H9 (cell line): ENCODE data around the gene KDM5B. TPM values are rescaled to one million over a fixed set of nuclear protein-coding genes. Genes with fewer than 3 reads are reported as not detected.

Experiments used
- DNase-seq: peaks from one replicate; pipeline ENCODE4 v3.0.0-alpha.2; 2017
- H2AFZ ChIP-seq: one replicate; pipeline ENCODE4 v1.6.1; 2013; ENCODE audit warnings: mild to moderate bottlenecking, low read length, control low read depth, moderate library complexity
- H2AK5ac ChIP-seq: 2 replicates; pipeline ENCODE4 v1.6.1; 2013; ENCODE audit warnings: low read length, control low read depth, mixed read lengths; ENCODE audit not compliant: insufficient read length
- H2BK120ac ChIP-seq: one replicate; pipeline ENCODE4 v1.6.1; 2013; ENCODE audit warnings: low read depth, mild to moderate bottlenecking, low read length, control low read depth, inconsistent platforms; ENCODE audit not compliant: poor library complexity, severe bottlenecking
- H2BK12ac ChIP-seq: 2 replicates; pipeline ENCODE4 v1.6.1; 2013; ENCODE audit warnings: low read length, control low read depth, mixed read lengths, low read depth; ENCODE audit not compliant: insufficient read length
- H2BK15ac ChIP-seq: 2 replicates; pipeline ENCODE4 v1.6.1; 2013; ENCODE audit warnings: low read depth, low read length, control low read depth
- H2BK20ac ChIP-seq: one replicate; pipeline ENCODE4 v1.6.1; 2013; ENCODE audit warnings: low read depth, mild to moderate bottlenecking, low read length, control low read depth, inconsistent platforms; ENCODE audit not compliant: poor library complexity, severe bottlenecking
- H2BK5ac ChIP-seq: 2 replicates; pipeline ENCODE4 v1.6.1; 2013; ENCODE audit warnings: low read length, control low read depth, mixed read lengths; ENCODE audit not compliant: insufficient read length
- H3K14ac ChIP-seq: 2 replicates; pipeline ENCODE4 v1.6.1; 2013; ENCODE audit warnings: low read length, control low read depth; ENCODE audit not compliant: insufficient read depth
- H3K18ac ChIP-seq: 2 replicates; pipeline ENCODE4 v1.6.1; 2013; ENCODE audit warnings: low read depth, mild to moderate bottlenecking, mixed read lengths, low read length, control low read depth; ENCODE audit not compliant: insufficient read length
- H3K23ac ChIP-seq: 2 replicates; pipeline ENCODE4 v1.6.1; 2013; ENCODE audit warnings: low read length, control low read depth, mixed read lengths, low read depth; ENCODE audit not compliant: insufficient read length
- H3K23me2 ChIP-seq: 2 replicates; pipeline ENCODE4 v1.6.1; 2013; ENCODE audit warnings: low read depth, mild to moderate bottlenecking, mixed read lengths, low read length, control low read depth; ENCODE audit not compliant: insufficient read length, poor library complexity, severe bottlenecking
- H3K27ac ChIP-seq: 2 replicates; pipeline ENCODE4 v1.5.1; 2013; ENCODE audit warnings: low read length, control low read depth, mixed read lengths, low read depth; ENCODE audit not compliant: insufficient read length
- H3K27me3 ChIP-seq: 2 replicates; pipeline ENCODE4 v1.6.1; 2013; ENCODE audit warnings: low read length, control low read depth, inconsistent platforms; ENCODE audit not compliant: insufficient read depth
- H3K4ac ChIP-seq: 2 replicates; pipeline ENCODE4 v1.6.1; 2013; ENCODE audit warnings: low read depth, mild to moderate bottlenecking, control low read depth, inconsistent platforms, low read length, moderate library complexity
- H3K4me1 ChIP-seq: 2 replicates; pipeline ENCODE4 v1.6.1; 2013; ENCODE audit warnings: low read length, control low read depth, inconsistent platforms; ENCODE audit not compliant: insufficient read depth
- H3K4me2 ChIP-seq: 2 replicates; pipeline ENCODE4 v1.6.1; 2013; ENCODE audit warnings: low read length, control low read depth, mixed read lengths; ENCODE audit not compliant: insufficient read length, insufficient read depth
- H3K56ac ChIP-seq: 2 replicates; pipeline ENCODE4 v1.6.1; 2013; ENCODE audit warnings: low read depth, mild to moderate bottlenecking, mixed read lengths, low read length, control low read depth; ENCODE audit not compliant: insufficient read length
- H3K79me1 ChIP-seq: 2 replicates; pipeline ENCODE4 v1.6.1; 2013; ENCODE audit warnings: low read depth, mild to moderate bottlenecking, moderate library complexity, low read length, control low read depth, inconsistent platforms; ENCODE audit not compliant: insufficient read depth, poor library complexity, severe bottlenecking
- H3K79me2 ChIP-seq: 2 replicates; pipeline ENCODE4 v1.6.1; 2013; ENCODE audit warnings: low read length, control low read depth, inconsistent platforms; ENCODE audit not compliant: insufficient read depth
- H3K9ac ChIP-seq: 2 replicates; pipeline ENCODE4 v1.6.1; 2013; ENCODE audit warnings: low read length, control low read depth, mixed read lengths; ENCODE audit not compliant: insufficient read length; ENCODE audit errors: extremely low read depth
- H3K9me3 ChIP-seq: one replicate; pipeline ENCODE4 v1.6.1; 2013; ENCODE audit warnings: low read depth, low read length, inconsistent platforms; ENCODE audit not compliant: control insufficient read depth
- H3T11ph ChIP-seq: one replicate; pipeline ENCODE4 v1.6.1; 2013; ENCODE audit warnings: mild to moderate bottlenecking, low read length, control low read depth, inconsistent platforms
- H4K20me1 ChIP-seq: one replicate; pipeline ENCODE4 v1.6.1; 2013; ENCODE audit not compliant: control insufficient read depth, insufficient read length, insufficient read depth
- H4K5ac ChIP-seq: 2 replicates; pipeline ENCODE4 v1.6.1; 2013; ENCODE audit warnings: low read depth, mild to moderate bottlenecking, mixed read lengths, low read length, control low read depth; ENCODE audit not compliant: insufficient read length
- H4K8ac ChIP-seq: replicated peaks from 2 replicates; pipeline ENCODE4 v1.6.1; 2013; ENCODE audit warnings: low read length, control low read depth, mixed read lengths, low read depth; ENCODE audit not compliant: insufficient read length
- H4K91ac ChIP-seq: 2 replicates; pipeline ENCODE4 v1.6.1; 2013; ENCODE audit warnings: low read depth, mild to moderate bottlenecking, moderate library complexity, mixed read lengths, low read length, control low read depth; ENCODE audit not compliant: insufficient read length
- H3K27ac Mint-ChIP-seq, 3 experiments: 2 replicates in 2 of 3; 3 replicates in 1 of 3; pipeline ENCODE4 v1.8.0; 2020 to 2021; ENCODE audit warnings: mixed read lengths in 3 of 3, mild to moderate bottlenecking in 1 of 3, moderate library complexity in 1 of 3
- H3K27me3 Mint-ChIP-seq: 2 replicates; pipeline ENCODE4 v1.8.0; 2021; ENCODE audit warnings: low read depth, mild to moderate bottlenecking, moderate library complexity, mixed read lengths
- H3K36me3 Mint-ChIP-seq, 3 experiments: 2 replicates in 2 of 3; 3 replicates in 1 of 3; pipeline ENCODE4 v1.8.0; 2020 to 2021; ENCODE audit warnings: low read depth in 3 of 3, mixed read lengths in 3 of 3; ENCODE audit not compliant: insufficient read depth in 1 of 3
- H3K4me1 Mint-ChIP-seq, 2 experiments: 2 replicates each; pipeline ENCODE4 v1.8.0; 2020; ENCODE audit warnings: mixed read lengths in 2 of 2
- H3K4me3 Mint-ChIP-seq, 2 experiments: 2 replicates in 1 of 2; 3 replicates in 1 of 2; pipeline ENCODE4 v1.8.0; 2020 to 2021; ENCODE audit warnings: mild to moderate bottlenecking in 2 of 2, mixed read lengths in 2 of 2, moderate library complexity in 1 of 2
- H3K9me3 Mint-ChIP-seq, 2 experiments: 2 replicates in 1 of 2; 3 replicates in 1 of 2; pipeline ENCODE4 v1.8.0; 2020; ENCODE audit warnings: mild to moderate bottlenecking in 2 of 2, mixed read lengths in 2 of 2, moderate library complexity in 1 of 2
- WGBS: extraction: QIAGEN DNeasy Blood & Tissue Kit; methylation state at CpG from one replicate; pipeline ENCODE4 v1.1.7; 2013; ENCODE audit warnings: missing lambda C conversion rate, low lambda C conversion rate, mixed read lengths; ENCODE audit not compliant: insufficient read length; ENCODE audit errors: extremely low coverage; 5-methylcytosine and 5-hydroxymethylcytosine counted together
- total RNA-seq: library from RNA; stranded (reverse); gene quantifications from 2 replicates; pipeline ENCODE4 v1.2.1, GENCODE V29; 2021
- TF ChIP-seq, protein P1 (sequence below): fragments of 200-600 bp; sonication (generic); conservative IDR thresholded peaks from 3 replicates; pipeline ENCODE4 v1.8.0; 2021; ENCODE audit warnings: antibody characterized with exemption, mild to moderate bottlenecking

Gene KDM5B
- total RNA-seq, 1 experiment from 2014 or later: 210 TPM

DNA sequence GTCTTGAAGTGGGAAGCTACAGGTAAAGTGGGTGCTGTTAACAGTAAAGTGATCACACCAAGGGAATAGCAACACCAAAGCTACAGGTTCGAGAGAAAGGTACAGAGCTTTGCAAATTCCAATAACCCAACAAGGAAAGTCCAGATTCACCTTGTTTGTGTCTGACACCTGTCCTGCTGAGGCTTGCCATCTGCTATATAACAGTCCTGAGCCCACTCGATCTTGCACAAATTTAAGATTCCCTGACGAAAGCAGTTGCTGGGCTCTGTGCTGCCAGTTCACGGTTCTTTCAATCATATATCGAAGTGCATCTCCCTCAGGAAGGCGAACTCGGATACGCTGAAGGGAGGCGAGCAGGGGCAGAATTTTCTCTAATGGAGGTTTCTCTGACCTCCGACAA, 75.0 kb downstream of the KDM5B start:
- no peaks in the 10 kb centered on the region for H3K79me2 ChIP-seq
- no CpG with 5 or more reads among the region's 10 CpGs for WGBS
- H3K18ac ChIP-seq: no peak overlapping the region
- H3K27ac ChIP-seq: no peak overlapping the region
- H4K5ac ChIP-seq: no peak overlapping the region
- H3K4me2 ChIP-seq: no peak overlapping the region
- no peaks in the 10 kb centered on the region for H3K9me3 ChIP-seq
- no peak overlapping the region for H4K8ac ChIP-seq
- no peaks in the 10 kb centered on the region for H3K79me1 ChIP-seq
- H3K4ac ChIP-seq: no peak overlapping the region
- no peak overlapping the region for H3K56ac ChIP-seq
- H3K23me2 ChIP-seq: no peaks in the 10 kb centered on the region
- H2BK120ac ChIP-seq: no peak overlapping the region
- no peak overlapping the region for H2BK15ac ChIP-seq
- no peak overlapping the region for H2AFZ ChIP-seq
- Mint-ChIP-seq H3K36me3 (peaks cover 59 to 95% (median 92%) of the 10 kb centered on the region in 3 experiments; a peak in 6 of 7 replicates), H3K4me1 (no peaks in the 10 kb centered on the region), H3K27ac (no peak overlapping the region; a peak in 1 of 7 replicates), H3K27me3 (no peaks in the 10 kb centered on the region), H3K4me3 (no peak overlapping the region), H3K9me3 (no peaks in the 10 kb centered on the region)
- no peak overlapping the region for H4K91ac ChIP-seq
- TF ChIP-seq, protein P1, sequence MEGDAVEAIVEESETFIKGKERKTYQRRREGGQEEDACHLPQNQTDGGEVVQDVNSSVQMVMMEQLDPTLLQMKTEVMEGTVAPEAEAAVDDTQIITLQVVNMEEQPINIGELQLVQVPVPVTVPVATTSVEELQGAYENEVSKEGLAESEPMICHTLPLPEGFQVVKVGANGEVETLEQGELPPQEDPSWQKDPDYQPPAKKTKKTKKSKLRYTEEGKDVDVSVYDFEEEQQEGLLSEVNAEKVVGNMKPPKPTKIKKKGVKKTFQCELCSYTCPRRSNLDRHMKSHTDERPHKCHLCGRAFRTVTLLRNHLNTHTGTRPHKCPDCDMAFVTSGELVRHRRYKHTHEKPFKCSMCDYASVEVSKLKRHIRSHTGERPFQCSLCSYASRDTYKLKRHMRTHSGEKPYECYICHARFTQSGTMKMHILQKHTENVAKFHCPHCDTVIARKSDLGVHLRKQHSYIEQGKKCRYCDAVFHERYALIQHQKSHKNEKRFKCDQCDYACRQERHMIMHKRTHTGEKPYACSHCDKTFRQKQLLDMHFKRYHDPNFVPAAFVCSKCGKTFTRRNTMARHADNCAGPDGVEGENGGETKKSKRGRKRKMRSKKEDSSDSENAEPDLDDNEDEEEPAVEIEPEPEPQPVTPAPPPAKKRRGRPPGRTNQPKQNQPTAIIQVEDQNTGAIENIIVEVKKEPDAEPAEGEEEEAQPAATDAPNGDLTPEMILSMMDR: no peak
- no peak overlapping the region for H3K9ac ChIP-seq
- H2BK12ac ChIP-seq: no peak overlapping the region
- H3T11ph ChIP-seq: no peak overlapping the region
- H2AK5ac ChIP-seq: no peak overlapping the region
- DNase-seq: no peak
- H4K20me1 ChIP-seq: no peaks in the 10 kb centered on the region
- H3K14ac ChIP-seq: no peak overlapping the region
- no peak overlapping the region for H2BK5ac ChIP-seq
- H3K4me1 ChIP-seq: no peaks in the 10 kb centered on the region
- H3K23ac ChIP-seq: no peak overlapping the region
- no peak overlapping the region for H2BK20ac ChIP-seq
- no peaks in the 10 kb centered on the region for H3K27me3 ChIP-seq
